Activated naive CD4-positive, alpha-beta T cell treated with anti-CD3 and anti-CD28 coated beads for 36 hours (primary cell): Measurements from ENCODE around the gene NPR2. TPM values are rescaled to one million over a fixed set of nuclear protein-coding genes. Genes with fewer than 3 reads are reported as not detected.
A peak's percentile ranks its signal among the peaks of the same experiment; 100 is the strongest.

Source experiments
- CTCF ChIA-PET: fragments of 350-600 bp; sonication (Branson Sonifier 250); formaldehyde crosslinking; loops from one replicate; lab custom pipeline; 2021; ENCODE audit warnings: antibody characterized with exemption; lab: Charles Lee
- DNase-seq: peaks from one replicate; pipeline ENCODE4 v3.0.0-alpha.2; 2020
- H3K27ac Mint-ChIP-seq: one replicate; pipeline ENCODE4 v1.8.0; 2021; ENCODE audit warnings: mild to moderate bottlenecking, mixed read lengths
- H3K27me3 Mint-ChIP-seq: one replicate; pipeline ENCODE4 v1.8.0; 2021; ENCODE audit warnings: low read depth, mixed read lengths
- H3K36me3 Mint-ChIP-seq: one replicate; pipeline ENCODE4 v1.8.0; 2021; ENCODE audit warnings: low read depth, mixed read lengths
- H3K4me1 Mint-ChIP-seq: one replicate; pipeline ENCODE4 v1.8.0; 2021; ENCODE audit warnings: low read depth, mixed read lengths
- H3K4me3 Mint-ChIP-seq: one replicate; pipeline ENCODE4 v1.8.0; 2021; ENCODE audit warnings: mild to moderate bottlenecking, moderate library complexity, mixed read lengths
- H3K9me3 Mint-ChIP-seq: one replicate; pipeline ENCODE4 v1.8.0; 2021; ENCODE audit warnings: mixed read lengths
- intact Hi-C: fragments of 100-400 bp; cut with micrococcal nuclease; formaldehyde crosslinking; loops from one replicate; pipeline ENCODE4 v1.15.1; 2023
- total RNA-seq, 2 experiments: library from RNA; stranded (reverse); gene quantifications; one replicate each; pipeline ENCODE4 v1.2.3, GENCODE V29; 2021

NPR2 gene
- total RNA-seq, 2 experiments from 2014 or later: 3.6 to 5.5 TPM

DNA sequence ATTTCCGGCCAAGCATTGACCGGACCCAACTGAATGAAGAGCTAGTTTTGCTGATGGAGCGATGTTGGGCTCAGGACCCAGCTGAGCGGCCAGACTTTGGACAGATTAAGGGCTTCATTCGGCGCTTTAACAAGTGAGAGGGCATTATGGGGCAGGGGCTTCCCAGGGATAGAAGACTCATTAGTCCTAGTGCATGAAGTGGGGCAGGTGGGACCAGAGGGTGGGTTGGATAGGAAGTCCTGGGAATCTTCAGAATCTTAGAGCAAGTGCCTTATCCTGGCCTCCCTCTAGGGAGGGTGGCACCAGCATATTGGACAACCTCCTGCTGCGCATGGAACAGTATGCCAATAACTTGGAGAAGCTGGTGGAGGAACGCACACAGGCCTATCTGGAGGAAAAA lies 14.7 kb downstream of the NPR2 start:
- CTCF ChIA-PET: interaction anchor here (1.1 kb wide), 1 partner anchor 16 kb away, joined by 7 read pairs; no protein-coding TSS in a partner anchor
- Mint-ChIP-seq H3K27ac (no peak overlapping the region), H3K36me3 (no peaks in the 10 kb centered on the region), H3K4me1 (peaks cover 4% of the 10 kb centered on the region), H3K4me3 (no peak overlapping the region), H3K27me3 (no peaks in the 10 kb centered on the region), H3K9me3 (no peaks in the 10 kb centered on the region)
- intact Hi-C loops: no loop called here
- DNase-seq: no peak

DNA sequence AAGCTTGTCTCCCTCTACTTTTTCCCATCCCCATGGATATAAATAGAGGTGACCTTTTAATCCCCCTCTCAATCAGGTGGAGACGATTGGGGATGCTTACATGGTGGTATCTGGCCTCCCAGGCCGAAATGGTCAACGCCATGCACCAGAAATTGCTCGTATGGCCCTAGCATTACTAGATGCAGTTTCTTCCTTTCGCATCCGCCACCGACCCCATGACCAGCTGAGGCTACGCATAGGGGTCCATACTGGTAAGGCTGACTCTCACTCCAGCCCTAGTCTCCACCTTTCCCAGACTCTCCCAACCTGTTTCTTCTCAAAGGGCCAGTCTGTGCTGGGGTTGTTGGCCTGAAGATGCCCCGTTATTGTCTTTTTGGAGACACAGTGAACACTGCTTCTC lies 17.0 kb downstream of the NPR2 start:
- Mint-ChIP-seq H3K4me1 (peaks cover 21% of the 10 kb centered on the region), H3K27me3 (no peaks in the 10 kb centered on the region), H3K27ac (no peak overlapping the region), H3K4me3 (no peak overlapping the region), H3K36me3 (no peaks in the 10 kb centered on the region), H3K9me3 (no peaks in the 10 kb centered on the region)
- CTCF ChIA-PET: interaction anchor here (1.5 kb wide), 1 partner anchor 18 kb away, joined by 3 read pairs; no protein-coding TSS in a partner anchor
- intact Hi-C loops: no loop called here
- no peak for DNase-seq

DNA sequence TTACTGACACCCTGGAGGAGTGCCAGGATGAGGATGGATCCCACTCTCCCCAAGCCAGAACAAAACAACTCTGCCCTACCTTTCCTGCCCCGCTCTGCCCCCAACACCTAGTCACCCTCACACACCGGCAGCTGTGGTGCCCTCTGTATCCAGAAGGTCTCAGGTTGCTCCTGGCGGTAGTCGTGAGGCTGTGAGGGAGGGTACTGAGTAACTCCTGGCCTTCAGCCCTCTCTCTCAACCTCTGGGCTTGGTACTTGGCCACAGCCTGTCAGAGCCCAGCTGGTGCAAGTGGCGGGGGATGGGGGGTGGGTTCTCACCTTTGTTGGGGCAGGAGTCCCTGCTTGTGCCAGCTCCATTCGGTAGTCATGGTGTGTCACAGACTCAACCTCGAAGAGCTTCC lies 18.7 kb downstream of the NPR2 start:
- CTCF ChIA-PET: interaction anchor here (1.0 to 2.7 kb wide), 2 partner anchors 20 to 22 kb away, joined by 5 to 11 read pairs; no protein-coding TSS in a partner anchor
- DNase-seq: no peak
- Mint-ChIP-seq H3K4me1 (peaks cover 29% of the 10 kb centered on the region), H3K27me3 (no peaks in the 10 kb centered on the region), H3K9me3 (no peaks in the 10 kb centered on the region), H3K27ac (no peak overlapping the region), H3K4me3 (no peak overlapping the region), H3K36me3 (no peaks in the 10 kb centered on the region)
- intact Hi-C loops: loop anchor here (5.0 kb wide), 1 partner anchor 447 kb away; the partner anchor contains the start of gene GNE

DNA sequence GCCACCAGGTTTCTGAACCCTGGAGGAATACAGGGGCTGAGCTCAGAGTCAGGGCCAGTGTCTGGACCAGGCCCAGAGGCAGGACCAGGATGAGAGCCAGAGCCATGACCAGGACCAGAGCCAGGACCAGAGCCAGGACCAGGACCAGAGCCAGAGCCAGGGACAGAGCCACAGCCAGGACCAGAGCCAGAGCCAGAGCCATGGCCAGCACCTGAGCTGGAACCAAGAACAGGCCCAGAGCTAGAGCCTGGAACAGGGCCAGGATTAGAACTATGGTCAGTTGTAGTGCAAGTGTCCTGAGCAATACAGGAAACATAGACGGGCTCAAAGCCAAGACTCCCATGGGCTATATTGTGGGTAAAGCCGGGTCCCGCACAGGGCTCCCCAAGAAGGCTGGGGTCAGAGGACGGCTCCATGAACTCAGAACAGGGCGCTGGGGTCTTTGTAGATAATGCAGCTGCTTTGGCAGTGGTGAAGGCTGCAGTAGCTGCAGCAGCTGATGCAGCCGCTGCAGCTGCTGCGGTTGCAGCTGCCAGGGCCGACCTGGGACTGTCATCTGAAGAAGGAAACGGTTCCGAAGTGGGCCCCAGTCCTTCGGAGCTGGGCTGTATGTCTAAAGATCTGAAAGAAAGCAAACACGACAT lies 20.1 kb downstream of the NPR2 start:
- no peaks in the 10 kb centered on the region for H3K27me3 Mint-ChIP-seq
- intact Hi-C loops: loop anchor here (2.0 to 5.0 kb wide), 2 partner anchors 21 to 446 kb away; partner anchors contain the start of genes GNE and NPR2
- H3K4me1 Mint-ChIP-seq: peaks cover 32% of the 10 kb centered on the region
- H3K27ac Mint-ChIP-seq: peak overlapping the region; percentile 88
- H3K4me3 Mint-ChIP-seq: peak overlapping the region; percentile 82
- no peaks in the 10 kb centered on the region for H3K36me3 Mint-ChIP-seq
- no peak for DNase-seq
- CTCF ChIA-PET: interaction anchor here (0.5 to 2.7 kb wide), 9 partner anchors 15 to 92 kb away, joined by 3 to 11 read pairs (median 4); no protein-coding TSS in a partner anchor
- H3K9me3 Mint-ChIP-seq: no peaks in the 10 kb centered on the region

DNA sequence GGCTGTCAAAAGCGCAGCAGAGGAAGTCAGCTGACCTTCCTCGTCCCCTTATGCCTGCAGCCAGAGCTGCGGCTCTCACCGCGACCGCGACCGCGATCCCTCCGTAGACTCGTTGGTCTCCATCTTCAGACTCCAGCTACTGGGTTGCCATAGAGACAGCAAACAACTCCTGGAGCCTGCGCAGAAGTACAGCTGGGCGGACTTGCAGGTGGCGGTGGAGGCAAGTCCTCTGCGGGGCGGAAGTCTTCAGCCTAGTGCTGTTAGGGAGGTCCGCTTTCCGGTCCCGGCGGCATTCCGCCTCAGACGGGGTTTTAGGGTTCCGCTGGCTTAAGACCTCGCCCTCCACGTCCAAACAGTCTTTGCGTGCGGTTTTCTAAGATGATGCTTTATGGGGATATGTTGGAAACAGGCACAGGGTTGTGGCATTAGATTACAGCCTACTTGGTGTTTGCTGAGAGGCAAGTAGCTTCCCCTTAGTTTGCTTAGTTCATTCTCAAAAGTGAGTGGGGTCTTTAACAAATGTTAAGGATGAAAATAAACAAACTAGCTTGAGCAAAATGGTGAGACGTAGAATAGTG lies 20.7 kb downstream of the NPR2 start, which contains the start of gene SPAG8:
TSS of gene SPAG8 (minus strand) at position 238 of the 578 bp plus-strand sequence. CDS start at position 123, 115 bp downstream.
- intact Hi-C loops: loop anchor here (2.0 to 5.0 kb wide), 2 partner anchors 21 to 445 kb away; partner anchors contain the start of genes GNE and NPR2
- Mint-ChIP-seq H3K4me1 (peaks cover 28% of the 10 kb centered on the region), H3K36me3 (no peaks in the 10 kb centered on the region), H3K27ac (peak within 1 kb of the TSS; percentile 88), H3K9me3 (no peaks in the 10 kb centered on the region), H3K27me3 (no peaks in the 10 kb centered on the region), H3K4me3 (peak within 1 kb of the TSS; percentile 82)
- DNase-seq: peak; percentile 96
- CTCF ChIA-PET: interaction anchor here (0.6 to 2.7 kb wide), 11 partner anchors 14 to 143 kb away, joined by 3 to 11 read pairs (median 4); no protein-coding TSS in a partner anchor

DNA sequence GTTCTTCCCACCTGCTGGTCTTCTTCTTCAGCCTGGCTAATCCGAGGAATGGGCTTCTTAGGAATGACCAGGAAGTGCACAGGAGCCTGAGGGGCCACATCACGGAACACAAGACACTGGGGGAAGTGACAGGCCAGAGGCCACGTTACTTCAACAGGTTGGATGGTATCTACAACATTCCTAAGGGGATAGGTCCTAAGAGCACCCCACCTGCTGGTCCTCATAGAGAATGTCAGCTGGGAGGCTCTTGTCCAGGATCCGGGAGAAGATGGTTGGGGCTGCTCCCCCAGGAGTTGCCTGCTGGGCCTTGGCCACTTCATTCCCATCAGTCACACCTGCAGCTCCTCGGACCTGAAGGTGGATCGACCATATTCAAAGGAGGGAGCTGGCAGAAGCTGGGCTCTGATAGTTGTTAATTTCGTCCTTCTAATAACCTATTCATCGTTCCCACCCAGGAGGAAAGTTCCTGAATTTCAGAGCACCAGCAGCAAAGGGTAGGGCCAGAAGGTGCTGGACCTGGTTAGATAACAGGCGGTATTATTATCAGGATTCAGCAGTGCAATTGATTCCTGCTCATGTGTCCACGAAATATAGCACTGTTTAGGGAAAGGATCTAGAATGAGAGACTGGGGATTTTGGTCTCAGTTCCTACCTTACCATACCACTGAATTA lies 22.2 kb downstream of the NPR2 start:
- DNase-seq: no peak
- intact Hi-C loops: loop anchor here (2.0 to 5.0 kb wide), 3 partner anchors 23 to 444 kb away; partner anchors contain the start of genes GNE and NPR2
- Mint-ChIP-seq H3K27ac (no peak overlapping the region), H3K27me3 (no peaks in the 10 kb centered on the region), H3K36me3 (no peaks in the 10 kb centered on the region), H3K9me3 (no peaks in the 10 kb centered on the region), H3K4me1 (peaks cover 28% of the 10 kb centered on the region), H3K4me3 (peak overlapping the region; percentile 92)
- CTCF ChIA-PET: interaction anchor here (1.0 to 2.3 kb wide), 7 partner anchors 12 to 197 kb away, joined by 3 to 15 read pairs (median 4); partner anchors contain the start of genes CREB3, FAM221B, GBA2 and RGP1

DNA sequence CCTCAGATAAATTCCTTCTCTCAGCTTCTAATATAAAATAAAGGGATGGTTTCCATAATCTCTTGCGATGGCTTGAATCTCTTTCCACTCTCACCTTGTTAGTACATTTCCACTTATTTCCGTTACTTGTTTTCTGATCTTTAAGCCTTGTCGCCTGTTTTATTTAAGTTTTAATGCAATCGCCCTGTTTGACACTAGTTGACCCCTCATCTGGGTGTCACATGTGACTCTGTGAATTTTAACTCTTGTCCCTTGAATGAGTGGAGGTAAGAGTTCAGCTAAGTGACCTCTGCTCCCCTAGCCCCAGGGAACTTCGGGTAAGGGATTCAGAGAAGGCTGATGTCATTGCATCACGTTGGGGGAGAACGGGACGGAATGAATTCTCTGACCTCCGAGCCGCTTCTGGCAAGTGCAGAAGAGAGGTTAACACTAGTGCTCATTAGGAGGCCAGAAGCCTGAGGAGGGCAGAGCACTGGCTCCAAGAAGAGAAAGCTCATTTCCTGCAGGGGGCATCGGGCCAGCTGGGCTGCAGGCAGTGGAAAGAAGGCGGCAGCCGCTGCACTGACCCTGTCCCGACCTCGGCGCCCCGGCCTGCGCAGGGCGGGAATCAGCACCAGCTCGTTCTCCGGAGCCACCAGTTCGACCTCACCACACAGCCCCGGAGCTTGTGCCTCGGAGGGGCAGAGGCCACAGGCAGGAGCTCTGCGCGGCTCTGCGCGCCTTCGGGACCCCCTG lies 22.9 kb downstream of the NPR2 start:
- peak; percentile 55 for DNase-seq
- H3K4me3 Mint-ChIP-seq: peak overlapping the region; percentile 92
- H3K9me3 Mint-ChIP-seq: no peaks in the 10 kb centered on the region
- intact Hi-C loops: loop anchor here (2.0 to 5.0 kb wide), 2 partner anchors 57 to 443 kb away; partner anchors contain the start of gene GNE
- no peaks in the 10 kb centered on the region for H3K27me3 Mint-ChIP-seq
- CTCF ChIA-PET: interaction anchor here (0.5 to 2.3 kb wide), 10 partner anchors 11 to 198 kb away, joined by 3 to 15 read pairs (median 4); partner anchors contain the start of genes CREB3, FAM221B, GBA2 and RGP1
- peak overlapping the region; percentile 86 for H3K27ac Mint-ChIP-seq
- peaks cover 28% of the 10 kb centered on the region for H3K4me1 Mint-ChIP-seq
- no peaks in the 10 kb centered on the region for H3K36me3 Mint-ChIP-seq

DNA sequence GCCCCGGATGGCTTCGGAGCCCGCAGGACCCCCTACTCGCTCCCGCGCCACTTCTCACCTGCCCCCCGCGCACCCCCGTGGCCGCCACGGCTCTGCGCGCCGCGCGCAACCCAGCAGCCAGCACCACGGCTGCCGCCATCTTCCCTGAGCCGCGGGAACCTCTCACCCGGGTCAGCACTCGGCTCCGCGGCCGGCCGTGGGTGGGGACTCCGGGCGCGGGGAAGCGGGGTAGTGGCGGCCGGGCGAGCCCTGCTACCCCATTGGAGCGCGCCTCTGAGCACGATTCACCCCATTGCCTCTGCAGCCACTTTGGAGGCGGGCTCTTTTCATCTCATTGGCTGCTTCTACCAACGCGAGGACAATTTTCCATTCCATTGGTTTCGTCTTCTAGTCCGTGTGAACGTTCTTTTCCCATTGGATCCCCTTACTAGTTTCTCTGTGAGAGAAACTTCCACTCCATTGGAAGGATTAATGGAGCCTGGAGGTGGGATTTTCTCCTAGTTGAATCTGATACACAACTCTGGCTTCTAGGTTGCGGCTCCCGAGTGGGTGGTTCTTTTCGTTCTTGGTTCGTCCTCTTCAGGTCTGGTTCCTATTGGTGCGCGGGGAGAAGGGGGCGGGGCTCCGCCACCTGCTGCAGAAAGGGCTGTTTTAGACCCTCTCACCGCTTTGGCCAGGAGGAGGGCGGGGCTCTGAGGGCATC lies 23.6 kb downstream of the NPR2 start, which contains the start of gene HINT2:
TSS of gene HINT2 (minus strand) at position 202 of the 703 bp plus-strand sequence. CDS start at position 139, 63 bp downstream.
- peak within 1 kb of the TSS; percentile 97 for H3K27ac Mint-ChIP-seq
- H3K4me1 Mint-ChIP-seq: peaks cover 28% of the 10 kb centered on the region
- H3K36me3 Mint-ChIP-seq: no peaks in the 10 kb centered on the region
- peak within 1 kb of the TSS; percentile 92 for H3K4me3 Mint-ChIP-seq
- intact Hi-C loops: loop anchor here (1.0 to 5.0 kb wide), 9 partner anchors 11 to 704 kb away; partner anchors contain the start of genes CREB3, GBA2, GNE and RGP1
- H3K27me3 Mint-ChIP-seq: no peaks in the 10 kb centered on the region
- no peaks in the 10 kb centered on the region for H3K9me3 Mint-ChIP-seq
- CTCF ChIA-PET: interaction anchor here (0.5 to 2.3 kb wide), 10 partner anchors 11 to 198 kb away, joined by 3 to 15 read pairs (median 4); partner anchors contain the start of genes CREB3, GBA2, RGP1 and TLN1
- DNase-seq: peak; percentile 98

DNA sequence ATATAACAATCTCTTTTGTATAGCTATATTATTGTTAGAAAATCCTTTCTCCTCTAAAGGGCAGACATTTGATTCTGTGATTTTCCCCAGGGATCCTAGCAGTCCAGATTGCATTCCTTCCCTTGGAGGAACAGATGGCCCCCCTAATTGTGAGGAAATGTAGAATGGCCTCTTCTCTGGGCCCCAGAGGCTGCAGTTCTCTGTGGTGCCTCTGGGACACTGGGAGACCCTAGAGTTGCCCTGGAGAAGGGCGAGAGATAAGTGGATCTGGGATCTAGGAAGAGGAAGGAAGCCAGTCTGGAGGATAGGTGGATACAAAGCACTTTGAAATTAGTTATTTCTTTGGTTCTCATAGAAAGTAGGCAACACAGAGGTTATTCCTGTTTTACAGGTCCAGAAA lies 25.3 kb downstream of the NPR2 start:
- intact Hi-C loops: no loop called here
- peaks cover 26% of the 10 kb centered on the region for H3K4me1 Mint-ChIP-seq
- DNase-seq: no peak
- no peak overlapping the region for H3K27ac Mint-ChIP-seq
- no peaks in the 10 kb centered on the region for H3K9me3 Mint-ChIP-seq
- H3K36me3 Mint-ChIP-seq: no peaks in the 10 kb centered on the region
- no peaks in the 10 kb centered on the region for H3K27me3 Mint-ChIP-seq
- H3K4me3 Mint-ChIP-seq: no peak overlapping the region
- CTCF ChIA-PET: interaction anchor here (1.0 to 1.4 kb wide), 2 partner anchors 8 to 10 kb away, joined by 3 to 4 read pairs; no protein-coding TSS in a partner anchor

DNA sequence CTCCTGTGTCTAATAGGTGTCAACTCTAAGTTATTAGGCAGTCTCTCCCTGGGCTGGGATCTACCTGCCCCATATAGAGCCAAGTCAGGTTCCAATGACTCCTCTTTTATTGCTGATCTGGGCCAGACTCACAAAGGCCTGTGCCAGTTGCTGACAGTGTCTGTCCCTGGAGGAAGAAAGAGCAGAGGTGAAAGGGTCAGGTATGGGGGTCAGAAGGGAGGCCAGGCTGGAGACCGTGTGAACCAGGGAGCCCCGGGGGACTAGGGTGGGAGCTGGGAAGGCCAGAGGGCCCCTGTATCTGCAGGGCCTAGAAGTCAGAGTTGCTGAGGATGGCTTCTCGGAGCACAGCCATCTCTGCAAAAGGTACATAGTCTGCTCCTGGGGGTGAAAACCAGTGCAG lies 26.9 kb downstream of the NPR2 start:
- H3K27ac Mint-ChIP-seq: no peak overlapping the region
- CTCF ChIA-PET: no interaction called here

More for the DNA sequence above, 26.9 kb downstream of the NPR2 start:
- Mint-ChIP-seq H3K9me3 (no peaks in the 10 kb centered on the region), H3K4me1 (peaks cover 12% of the 10 kb centered on the region), H3K27me3 (no peaks in the 10 kb centered on the region), H3K36me3 (no peaks in the 10 kb centered on the region), H3K4me3 (no peak overlapping the region)
- intact Hi-C loops: no loop called here
- DNase-seq: no peak
